ENCODE data around the gene NDUFB8.

DNA sequence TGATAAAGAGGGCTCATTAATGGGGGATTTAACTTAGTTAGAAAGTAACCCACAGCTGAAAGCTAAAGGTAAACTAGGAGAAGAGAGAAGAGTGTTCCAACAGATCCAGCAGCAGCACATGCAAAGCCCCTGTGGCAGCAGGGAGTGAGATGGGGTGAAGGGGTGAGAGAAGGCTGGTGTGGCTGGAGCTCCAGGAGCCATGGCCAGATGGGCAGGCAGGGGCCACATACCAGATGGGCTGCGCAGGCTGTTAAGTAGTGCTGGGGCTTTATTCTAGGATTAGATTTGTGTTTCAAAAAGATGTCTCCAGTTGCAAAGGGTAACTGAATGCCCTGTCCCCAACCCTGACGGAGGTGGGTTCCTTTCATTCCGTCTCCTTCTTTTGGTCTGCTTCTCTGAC is 39.2 kb upstream of the NDUFB8 start:
- TF ChIP-seq, protein P1, sequence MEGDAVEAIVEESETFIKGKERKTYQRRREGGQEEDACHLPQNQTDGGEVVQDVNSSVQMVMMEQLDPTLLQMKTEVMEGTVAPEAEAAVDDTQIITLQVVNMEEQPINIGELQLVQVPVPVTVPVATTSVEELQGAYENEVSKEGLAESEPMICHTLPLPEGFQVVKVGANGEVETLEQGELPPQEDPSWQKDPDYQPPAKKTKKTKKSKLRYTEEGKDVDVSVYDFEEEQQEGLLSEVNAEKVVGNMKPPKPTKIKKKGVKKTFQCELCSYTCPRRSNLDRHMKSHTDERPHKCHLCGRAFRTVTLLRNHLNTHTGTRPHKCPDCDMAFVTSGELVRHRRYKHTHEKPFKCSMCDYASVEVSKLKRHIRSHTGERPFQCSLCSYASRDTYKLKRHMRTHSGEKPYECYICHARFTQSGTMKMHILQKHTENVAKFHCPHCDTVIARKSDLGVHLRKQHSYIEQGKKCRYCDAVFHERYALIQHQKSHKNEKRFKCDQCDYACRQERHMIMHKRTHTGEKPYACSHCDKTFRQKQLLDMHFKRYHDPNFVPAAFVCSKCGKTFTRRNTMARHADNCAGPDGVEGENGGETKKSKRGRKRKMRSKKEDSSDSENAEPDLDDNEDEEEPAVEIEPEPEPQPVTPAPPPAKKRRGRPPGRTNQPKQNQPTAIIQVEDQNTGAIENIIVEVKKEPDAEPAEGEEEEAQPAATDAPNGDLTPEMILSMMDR (IDR thresholded peaks at IDR 0.05; ENCODE audit: borderline replicate concordance, extremely low read depth, low read length, poor library complexity, severe bottlenecking), result no peak
- no peak for TF ChIP-seq EZH2 (IDR thresholded peaks at IDR 0.05; ENCODE audit: borderline replicate concordance, low read depth, low read length, severe bottlenecking)
